HEK293 (cell line): ENCODE results near the gene TTN.

Experiments used
- KLF16 ChIP-seq: fragments of 450-650 bp; formaldehyde crosslinking; IDR thresholded peaks from 2 replicates; pipeline ENCODE4 v1.5.1; 2017; ENCODE audit warnings: missing biosample characterization, missing genetic modification characterization
- KLF8 ChIP-seq: fragments of 450-650 bp; formaldehyde crosslinking; IDR thresholded peaks from 2 replicates; pipeline ENCODE4 v1.5.1; 2016; ENCODE audit warnings: missing biosample characterization, missing genetic modification characterization
- PRDM10 ChIP-seq: fragments of 450-650 bp; formaldehyde crosslinking; IDR thresholded peaks from 2 replicates; pipeline ENCODE4 v1.5.1; 2016; ENCODE audit warnings: missing biosample characterization, missing genetic modification characterization
- SALL2 ChIP-seq: fragments of 450-650 bp; formaldehyde crosslinking; IDR thresholded peaks from 2 replicates; pipeline ENCODE4 v1.5.0; 2017; ENCODE audit warnings: missing biosample characterization, mild to moderate bottlenecking, missing genetic modification characterization, borderline replicate concordance
- ZBTB20 ChIP-seq: fragments of 450-650 bp; formaldehyde crosslinking; IDR thresholded peaks from 2 replicates; pipeline ENCODE4 v1.5.1; 2016; ENCODE audit warnings: missing biosample characterization, missing genetic modification characterization
- ZBTB26 ChIP-seq: fragments of 450-650 bp; formaldehyde crosslinking; optimal IDR thresholded peaks from 2 replicates; pipeline ENCODE3; 2016; ENCODE audit warnings: missing biosample characterization, mild to moderate bottlenecking, missing genetic modification characterization
- ZBTB44 ChIP-seq: fragments of 450-650 bp; IDR thresholded peaks from 2 replicates; pipeline ENCODE4 v1.5.1; 2018; ENCODE audit warnings: missing biosample characterization, mild to moderate bottlenecking, missing genetic modification characterization
- ZBTB8A ChIP-seq: fragments of 450-650 bp; formaldehyde crosslinking; IDR thresholded peaks from 2 replicates; pipeline ENCODE4 v1.5.1; 2016; ENCODE audit warnings: missing biosample characterization, missing genetic modification characterization
- ZFP37 ChIP-seq: fragments of 450-650 bp; formaldehyde crosslinking; IDR thresholded peaks from 2 replicates; pipeline ENCODE4 v1.5.1; 2016; ENCODE audit warnings: missing biosample characterization, missing genetic modification characterization
- ZNF121 ChIP-seq: fragments of 450-650 bp; formaldehyde crosslinking; IDR thresholded peaks from 2 replicates; pipeline ENCODE4 v1.5.1; 2016; ENCODE audit warnings: missing biosample characterization, missing genetic modification characterization
- ZNF24 ChIP-seq: fragments of 450-650 bp; formaldehyde crosslinking; IDR thresholded peaks from 2 replicates; pipeline ENCODE4 v1.5.1; 2016; ENCODE audit warnings: missing biosample characterization, missing genetic modification characterization
- ZNF302 ChIP-seq: fragments of 450-650 bp; formaldehyde crosslinking; IDR thresholded peaks from 2 replicates; pipeline ENCODE4 v1.5.1; 2016; ENCODE audit warnings: missing biosample characterization, missing genetic modification characterization, low read depth
- ZNF341 ChIP-seq: fragments of 450-650 bp; formaldehyde crosslinking; IDR thresholded peaks from 2 replicates; pipeline ENCODE4; 2016; ENCODE audit warnings: low read depth, missing biosample characterization, missing genetic modification characterization
- ZNF391 ChIP-seq: fragments of 450-650 bp; formaldehyde crosslinking; IDR thresholded peaks from 2 replicates; pipeline ENCODE4 v1.5.1; 2016; ENCODE audit warnings: low read depth, missing biosample characterization, missing genetic modification characterization, borderline replicate concordance
- ZNF521 ChIP-seq: fragments of 450-650 bp; formaldehyde crosslinking; IDR thresholded peaks from 2 replicates; pipeline ENCODE4 v1.5.1; 2017; ENCODE audit warnings: missing biosample characterization, mild to moderate bottlenecking, missing genetic modification characterization
- ZNF560 ChIP-seq: fragments of 450-650 bp; formaldehyde crosslinking; IDR thresholded peaks from 2 replicates; pipeline ENCODE4 v1.5.1; 2017; ENCODE audit warnings: missing biosample characterization, missing genetic modification characterization, borderline replicate concordance
- ZNF610 ChIP-seq: fragments of 450-650 bp; formaldehyde crosslinking; IDR thresholded peaks from 2 replicates; pipeline ENCODE4 v1.5.1; 2016; ENCODE audit warnings: missing biosample characterization, missing genetic modification characterization, borderline replicate concordance
- ZNF626 ChIP-seq: fragments of 450-650 bp; sonication (Bioruptor Pico); formaldehyde crosslinking; IDR thresholded peaks from 2 replicates; pipeline ENCODE4 v1.5.1; 2018; ENCODE audit warnings: missing biosample characterization, missing genetic modification characterization, inconsistent platforms
- ZNF776 ChIP-seq: fragments of 450-650 bp; formaldehyde crosslinking; IDR thresholded peaks from 2 replicates; pipeline ENCODE4 v1.5.0; 2017; ENCODE audit warnings: missing biosample characterization, missing genetic modification characterization, borderline replicate concordance
- ZNF792 ChIP-seq: fragments of 450-650 bp; formaldehyde crosslinking; IDR thresholded peaks from 2 replicates; pipeline ENCODE4 v1.5.1; 2016; ENCODE audit warnings: missing biosample characterization, missing genetic modification characterization
- ZNF837 ChIP-seq: fragments of 450-650 bp; formaldehyde crosslinking; IDR thresholded peaks from 2 replicates; pipeline ENCODE4 v1.5.1; 2016; ENCODE audit warnings: missing biosample characterization, missing genetic modification characterization
- TF ChIP-seq, protein P1 (sequence below): fragments of 450-650 bp; formaldehyde crosslinking; IDR thresholded peaks from 2 replicates; pipeline ENCODE4 v1.5.1; 2016; ENCODE audit warnings: missing biosample characterization, missing genetic modification characterization
- TF ChIP-seq, protein P2 (sequence below): fragments of 450-650 bp; formaldehyde crosslinking; IDR thresholded peaks from 2 replicates; pipeline ENCODE4 v1.5.1; 2016; ENCODE audit warnings: missing biosample characterization, missing genetic modification characterization
- TF ChIP-seq, protein P3 (sequence below): fragments of 450-650 bp; formaldehyde crosslinking; IDR thresholded peaks from 2 replicates; pipeline ENCODE4 v1.5.1; 2017; ENCODE audit warnings: missing biosample characterization, missing genetic modification characterization
- TF ChIP-seq, protein P4 (sequence below): fragments of 450-650 bp; formaldehyde crosslinking; IDR thresholded peaks from 2 replicates; pipeline ENCODE4 v1.5.1; 2016; ENCODE audit warnings: missing biosample characterization, missing genetic modification characterization, borderline replicate concordance

Gene TTN

DNA sequence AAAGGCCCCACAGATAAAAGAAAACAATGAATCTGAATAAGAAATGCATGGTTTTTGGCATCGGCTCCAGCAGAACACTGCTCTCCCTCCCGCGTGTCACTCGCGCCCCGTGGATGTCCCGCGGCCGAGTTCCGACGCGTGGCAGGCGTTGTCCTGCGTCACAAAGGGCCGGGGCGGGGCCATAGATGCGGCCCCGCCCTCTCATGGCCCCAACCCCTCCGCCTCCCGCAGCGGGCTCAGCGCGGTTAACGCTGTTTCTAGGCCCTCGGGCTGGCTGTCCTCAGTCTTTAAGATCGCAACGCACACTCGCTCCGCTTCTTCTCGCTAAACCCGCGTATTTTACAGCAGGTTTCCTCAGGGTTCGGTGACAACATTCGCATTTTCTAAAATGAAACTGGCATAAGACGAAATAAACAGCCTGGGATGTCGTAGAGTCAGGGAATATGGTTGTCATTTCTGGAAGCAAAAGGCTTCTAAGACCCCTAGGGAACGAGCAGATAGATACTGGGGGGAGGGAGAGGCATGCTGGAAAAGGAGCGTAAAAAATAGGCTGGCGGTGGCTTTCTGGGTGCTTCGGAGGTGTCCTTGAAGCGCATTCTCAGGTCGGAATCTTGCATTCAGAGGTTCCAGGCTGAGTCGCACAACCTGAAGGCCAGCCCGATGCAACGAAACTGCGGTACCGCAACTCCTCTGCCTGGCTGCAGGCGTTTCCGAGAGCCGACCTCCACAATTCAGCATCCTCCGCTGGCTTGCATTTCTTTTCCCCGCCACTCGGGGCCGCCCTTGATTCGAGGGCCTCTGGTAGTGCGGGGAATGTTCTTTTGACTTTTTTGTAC, 328.6 kb downstream of the TTN start, which contains the start of gene FKBP7 (continued):
- TF ChIP-seq KLF16 (0 out of 2 replicates have a peak, but pooled peaks have one; percentile 24), ZBTB8A (tag by site-specific recombination) (0 out of 2 replicates have a peak, but pooled peaks have one; percentile 22), ZNF391 (tag by site-specific recombination) (no peak), ZNF610 (tag by site-specific recombination) (no peak), PRDM10 (peak; percentile 32; the same call in 1 of the 2 replicates), ZNF121 (no peak), ZFP37 (tag by site-specific recombination) (peak; percentile 50; the same call in 1 of the 2 replicates), ZNF341 (tag by site-specific recombination) (peak; percentile 54; the same call in 1 of the 2 replicates), ZNF776 (tag by site-specific recombination) (no peak), ZNF24 (tag by site-specific recombination) (no peak), ZNF521 (tag by site-specific recombination) (no peak), ZNF626 (tag by site-specific recombination) (no peak), KLF8 (tag by site-specific recombination) (peak; percentile 59), SALL2 (tag by site-specific recombination) (no peak), ZBTB44 (tag by site-specific recombination) (peak; percentile 88), ZNF837 (tag by site-specific recombination) (no peak), ZNF302 (tag by site-specific recombination) (no peak), ZBTB20 (tag by site-specific recombination) (peak; percentile 74), ZBTB26 (peak; percentile 50), ZNF792 (tag by site-specific recombination) (no peak), ZNF560 (tag by site-specific recombination) (no peak)
- TF ChIP-seq, protein P1, sequence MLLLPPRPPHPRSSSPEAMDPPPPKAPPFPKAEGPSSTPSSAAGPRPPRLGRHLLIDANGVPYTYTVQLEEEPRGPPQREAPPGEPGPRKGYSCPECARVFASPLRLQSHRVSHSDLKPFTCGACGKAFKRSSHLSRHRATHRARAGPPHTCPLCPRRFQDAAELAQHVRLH (tag by site-specific recombination) = no peak
- TF ChIP-seq, protein P2, sequence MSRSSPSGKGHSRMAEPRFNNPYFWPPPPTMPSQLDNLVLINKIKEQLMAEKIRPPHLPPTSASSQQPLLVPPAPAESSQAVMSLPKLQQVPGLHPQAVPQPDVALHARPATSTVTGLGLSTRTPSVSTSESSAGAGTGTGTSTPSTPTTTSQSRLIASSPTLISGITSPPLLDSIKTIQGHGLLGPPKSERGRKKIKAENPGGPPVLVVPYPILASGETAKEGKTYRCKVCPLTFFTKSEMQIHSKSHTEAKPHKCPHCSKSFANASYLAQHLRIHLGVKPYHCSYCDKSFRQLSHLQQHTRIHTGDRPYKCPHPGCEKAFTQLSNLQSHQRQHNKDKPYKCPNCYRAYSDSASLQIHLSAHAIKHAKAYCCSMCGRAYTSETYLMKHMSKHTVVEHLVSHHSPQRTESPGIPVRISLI (tag by site-specific recombination) = 0 out of 2 replicates have a peak, but pooled peaks have one; percentile 35
- TF ChIP-seq, protein P3, sequence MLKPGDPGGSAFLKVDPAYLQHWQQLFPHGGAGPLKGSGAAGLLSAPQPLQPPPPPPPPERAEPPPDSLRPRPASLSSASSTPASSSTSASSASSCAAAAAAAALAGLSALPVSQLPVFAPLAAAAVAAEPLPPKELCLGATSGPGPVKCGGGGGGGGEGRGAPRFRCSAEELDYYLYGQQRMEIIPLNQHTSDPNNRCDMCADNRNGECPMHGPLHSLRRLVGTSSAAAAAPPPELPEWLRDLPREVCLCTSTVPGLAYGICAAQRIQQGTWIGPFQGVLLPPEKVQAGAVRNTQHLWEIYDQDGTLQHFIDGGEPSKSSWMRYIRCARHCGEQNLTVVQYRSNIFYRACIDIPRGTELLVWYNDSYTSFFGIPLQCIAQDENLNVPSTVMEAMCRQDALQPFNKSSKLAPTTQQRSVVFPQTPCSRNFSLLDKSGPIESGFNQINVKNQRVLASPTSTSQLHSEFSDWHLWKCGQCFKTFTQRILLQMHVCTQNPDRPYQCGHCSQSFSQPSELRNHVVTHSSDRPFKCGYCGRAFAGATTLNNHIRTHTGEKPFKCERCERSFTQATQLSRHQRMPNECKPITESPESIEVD = peak; percentile 63; the same call in 1 of the 2 replicates
- TF ChIP-seq, protein P4, sequence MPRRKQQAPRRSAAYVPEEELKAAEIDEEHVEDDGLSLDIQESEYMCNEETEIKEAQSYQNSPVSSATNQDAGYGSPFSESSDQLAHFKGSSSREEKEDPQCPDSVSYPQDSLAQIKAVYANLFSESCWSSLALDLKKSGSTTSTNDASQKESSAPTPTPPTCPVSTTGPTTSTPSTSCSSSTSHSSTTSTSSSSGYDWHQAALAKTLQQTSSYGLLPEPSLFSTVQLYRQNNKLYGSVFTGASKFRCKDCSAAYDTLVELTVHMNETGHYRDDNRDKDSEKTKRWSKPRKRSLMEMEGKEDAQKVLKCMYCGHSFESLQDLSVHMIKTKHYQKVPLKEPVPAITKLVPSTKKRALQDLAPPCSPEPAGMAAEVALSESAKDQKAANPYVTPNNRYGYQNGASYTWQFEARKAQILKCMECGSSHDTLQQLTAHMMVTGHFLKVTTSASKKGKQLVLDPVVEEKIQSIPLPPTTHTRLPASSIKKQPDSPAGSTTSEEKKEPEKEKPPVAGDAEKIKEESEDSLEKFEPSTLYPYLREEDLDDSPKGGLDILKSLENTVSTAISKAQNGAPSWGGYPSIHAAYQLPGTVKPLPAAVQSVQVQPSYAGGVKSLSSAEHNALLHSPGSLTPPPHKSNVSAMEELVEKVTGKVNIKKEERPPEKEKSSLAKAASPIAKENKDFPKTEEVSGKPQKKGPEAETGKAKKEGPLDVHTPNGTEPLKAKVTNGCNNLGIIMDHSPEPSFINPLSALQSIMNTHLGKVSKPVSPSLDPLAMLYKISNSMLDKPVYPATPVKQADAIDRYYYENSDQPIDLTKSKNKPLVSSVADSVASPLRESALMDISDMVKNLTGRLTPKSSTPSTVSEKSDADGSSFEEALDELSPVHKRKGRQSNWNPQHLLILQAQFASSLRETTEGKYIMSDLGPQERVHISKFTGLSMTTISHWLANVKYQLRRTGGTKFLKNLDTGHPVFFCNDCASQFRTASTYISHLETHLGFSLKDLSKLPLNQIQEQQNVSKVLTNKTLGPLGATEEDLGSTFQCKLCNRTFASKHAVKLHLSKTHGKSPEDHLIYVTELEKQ (tag by site-specific recombination) = no peak
